ENCODE results near the gene OPRPN.

- TF ChIP-seq POLR2A (IDR thresholded peaks at IDR 0.05; ENCODE audit: low read depth, low read length) (no peak), POLR2AphosphoS5 (IDR thresholded peaks at IDR 0.05; ENCODE audit: low read depth, low read length) (no peak), TAF1 (IDR thresholded peaks at IDR 0.05; ENCODE audit: borderline replicate concordance, low read depth, low read length) (no peak)
Observed at GRCh38 chr4:70365479-70365878, 32.3 kb upstream of the OPRPN start.
